OCI-LY7 (cell line): ENCODE measurements around the gene STON2.

Source experiments
- CTCF ChIP-seq: fragments of 200-600 bp; sonication (generic); conservative IDR thresholded peaks from 2 replicates; pipeline ENCODE4 v1.5.1; 2014; ENCODE audit warnings: mild to moderate bottlenecking, antibody characterized with exemption, low read length, moderate library complexity, mixed read lengths
- EZH2phosphoT487 ChIP-seq: fragments of 200-600 bp; sonication (generic); IDR thresholded peaks from 2 replicates; pipeline ENCODE4 v1.6.1; 2018; ENCODE audit warnings: low read depth, borderline replicate concordance, mild to moderate bottlenecking, mixed run types, antibody characterized with exemption, low read length, moderate library complexity, mixed read lengths

GRCh38 chr14:81441626-81442134, 41.6 kb upstream of the STON2 start:
- TF ChIP-seq CTCF: no peak
- TF ChIP-seq EZH2phosphoT487: no peak
